Neural cell (in vitro differentiated cells): ENCODE results near the gene ARHGAP24. TPM values are rescaled to one million over a fixed set of nuclear protein-coding genes. Genes with fewer than 3 reads are reported as not detected.

Experiments used
- H2AFZ ChIP-seq: fragments of 200-600, 300-800 bp; sonication (generic), shearing (Covaris generic); 2 replicates; pipeline ENCODE4 v1.6.0; 2014; ENCODE audit warnings: low read depth, mild to moderate bottlenecking, antibody characterized with exemption, low read length, moderate library complexity
- H3F3A ChIP-seq: fragments of 200-600 bp; shearing (Covaris generic); 2 replicates; pipeline ENCODE4 v1.6.1; 2016; ENCODE audit warnings: mild to moderate bottlenecking, moderate library complexity, mixed read lengths, antibody characterized with exemption, low read length; ENCODE audit not compliant: insufficient read depth, poor library complexity, severe bottlenecking
- H3K27ac ChIP-seq: fragments of 200-600, 300-800 bp; sonication (generic), shearing (Covaris generic); 2 replicates; pipeline ENCODE4 v1.5.1; 2014; ENCODE audit warnings: mild to moderate bottlenecking, low read length, moderate library complexity
- H3K27me3 ChIP-seq: fragments of 300-800, 200-600 bp; sonication (generic), shearing (Covaris generic); 2 replicates; pipeline ENCODE4 v1.6.0; 2014; ENCODE audit warnings: mild to moderate bottlenecking, low read depth, low read length, moderate library complexity; ENCODE audit not compliant: insufficient read depth
- H3K36me3 ChIP-seq: fragments of 300-800, 200-600 bp; sonication (generic), shearing (Covaris generic); 2 replicates; pipeline ENCODE4 v1.5.1; 2014; ENCODE audit warnings: mild to moderate bottlenecking, antibody characterized with exemption, low read length, moderate library complexity; ENCODE audit not compliant: insufficient read depth
- H3K4me2 ChIP-seq: fragments of 300-800, 200-600 bp; sonication (generic), shearing (Covaris generic); 2 replicates; pipeline ENCODE4 v1.6.0; 2014; ENCODE audit warnings: mild to moderate bottlenecking, low read length
- H3K4me3 ChIP-seq: fragments of 300-800, 200-600 bp; sonication (generic), shearing (Covaris generic); 2 replicates; pipeline ENCODE4 v1.5.1; 2014; ENCODE audit warnings: mild to moderate bottlenecking, low read length, moderate library complexity
- H3K79me2 ChIP-seq: fragments of 200-600 bp; shearing (Covaris generic); replicated peaks from 2 replicates; pipeline ENCODE4 v1.6.0; 2014; ENCODE audit warnings: mild to moderate bottlenecking, low read length, moderate library complexity; ENCODE audit not compliant: insufficient read depth
- H3K9ac ChIP-seq: fragments of 300-800, 200-600 bp; sonication (generic), shearing (Covaris generic); 2 replicates; pipeline ENCODE4 v1.6.1; 2016; ENCODE audit warnings: mild to moderate bottlenecking, low read length, mixed read lengths
- H3K9me2 ChIP-seq: fragments of 200-600 bp; shearing (Covaris generic); 2 replicates; pipeline ENCODE4 v1.6.1; 2016; ENCODE audit warnings: mild to moderate bottlenecking, low read length, mixed read lengths; ENCODE audit not compliant: insufficient read depth
- H3K9me3 ChIP-seq: fragments of 200-600, 300-800 bp; sonication (generic), shearing (Covaris generic); 2 replicates; pipeline ENCODE4 v1.6.1; 2016; ENCODE audit warnings: mild to moderate bottlenecking, mixed run types, low read length, moderate library complexity, mixed read lengths
- H4K20me1 ChIP-seq: fragments of 200-600 bp; shearing (Covaris generic); 2 replicates; pipeline ENCODE4 v1.6.1; 2016; ENCODE audit warnings: mild to moderate bottlenecking, mixed run types; ENCODE audit not compliant: insufficient read depth
- EP300 ChIP-seq: fragments of 450-650 bp; conservative IDR thresholded peaks from 2 replicates; pipeline ENCODE4 v1.6.1; 2014; ENCODE audit warnings: antibody characterized with exemption, mild to moderate bottlenecking, moderate library complexity; ENCODE audit not compliant: poor library complexity, severe bottlenecking
- EZH2 ChIP-seq: fragments of 200-600, 300-800 bp; shearing (Covaris generic), sonication (generic); IDR thresholded peaks from 2 replicates; pipeline ENCODE4 v1.6.1; 2014; ENCODE audit warnings: antibody characterized with exemption, low read length, borderline replicate concordance, mild to moderate bottlenecking; ENCODE audit not compliant: insufficient read depth, poor library complexity, severe bottlenecking
- MXI1 ChIP-seq: fragments of 450-650 bp; conservative IDR thresholded peaks from 2 replicates; pipeline ENCODE4 v1.6.1; 2014; ENCODE audit warnings: antibody characterized with exemption, mild to moderate bottlenecking; ENCODE audit not compliant: poor library complexity, severe bottlenecking
- POLR2AphosphoS5 ChIP-seq: IDR thresholded peaks from 2 replicates; pipeline ENCODE4 v1.6.1; 2012
- RAD21 ChIP-seq: fragments of 450-650 bp; conservative IDR thresholded peaks from 2 replicates; pipeline ENCODE4 v1.6.1; 2014; ENCODE audit warnings: antibody characterized with exemption, mild to moderate bottlenecking, moderate library complexity
- SMC3 ChIP-seq: fragments of 450-650 bp; conservative IDR thresholded peaks from 2 replicates; pipeline ENCODE4 v1.6.1; 2014; ENCODE audit warnings: antibody characterized with exemption, mild to moderate bottlenecking, moderate library complexity; ENCODE audit not compliant: poor library complexity
- TAF1 ChIP-seq: IDR thresholded peaks from 2 replicates; pipeline ENCODE4 v1.6.1; 2012; ENCODE audit warnings: low read depth
- polyA plus RNA-seq: library from polyadenylated mRNA; depleted of rRNA; stranded (reverse); fragments of >200 nt; gene quantifications from 2 replicates; pipeline ENCODE4 v1.2.3, GENCODE V29; 2014
- TF ChIP-seq, protein P1 (sequence below): IDR thresholded peaks from 2 replicates; pipeline ENCODE4 v1.6.1; 2012; ENCODE audit warnings: borderline replicate concordance
- TF ChIP-seq, protein P2 (sequence below): fragments of 450-650 bp; IDR thresholded peaks from 2 replicates; pipeline ENCODE4 v1.5.1; 2014; ENCODE audit warnings: antibody characterized with exemption, mild to moderate bottlenecking, moderate library complexity; ENCODE audit not compliant: poor library complexity, severe bottlenecking

Gene ARHGAP24
- polyA plus RNA-seq, 1 donor from 2014 or later, result 2.9 TPM

DNA sequence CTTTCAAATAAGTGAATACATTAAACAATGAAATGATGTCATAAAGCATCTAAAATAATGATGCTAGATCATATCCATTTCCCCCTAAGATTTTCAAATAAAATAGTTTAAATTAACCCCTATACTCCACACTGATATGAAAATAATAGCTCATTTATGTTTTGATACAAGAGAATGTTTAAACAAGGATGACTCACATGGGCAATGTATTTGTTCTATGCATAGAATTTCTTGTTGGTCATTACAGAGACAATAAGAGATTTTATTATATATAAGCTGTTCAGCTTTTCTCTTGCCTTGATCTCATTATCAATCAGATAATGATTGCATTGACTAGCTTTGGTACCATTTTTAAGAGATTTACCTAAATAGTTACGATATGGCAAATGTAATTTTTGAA is 411.7 kb downstream of the ARHGAP24 start:
- Histone ChIP-seq H3K36me3 (no peaks in the 10 kb centered on the region), H3K9ac (no peak overlapping the region), H3K4me2 (no peak overlapping the region), H4K20me1 (no peaks in the 10 kb centered on the region), H3K4me3 (no peak overlapping the region), H3K27ac (no peak overlapping the region), H3K79me2 (no peaks in the 10 kb centered on the region), H3F3A (no peaks in the 10 kb centered on the region), H3K9me3 (no peaks in the 10 kb centered on the region), H2AFZ (no peak overlapping the region), H3K27me3 (no peaks in the 10 kb centered on the region), H3K9me2 (no peaks in the 10 kb centered on the region)
- TF ChIP-seq RAD21 (no peak), SMC3 (no peak), POLR2AphosphoS5 (no peak), TAF1 (no peak), EP300 (no peak), EZH2 (no peak), MXI1 (no peak)
- TF ChIP-seq, protein P1, sequence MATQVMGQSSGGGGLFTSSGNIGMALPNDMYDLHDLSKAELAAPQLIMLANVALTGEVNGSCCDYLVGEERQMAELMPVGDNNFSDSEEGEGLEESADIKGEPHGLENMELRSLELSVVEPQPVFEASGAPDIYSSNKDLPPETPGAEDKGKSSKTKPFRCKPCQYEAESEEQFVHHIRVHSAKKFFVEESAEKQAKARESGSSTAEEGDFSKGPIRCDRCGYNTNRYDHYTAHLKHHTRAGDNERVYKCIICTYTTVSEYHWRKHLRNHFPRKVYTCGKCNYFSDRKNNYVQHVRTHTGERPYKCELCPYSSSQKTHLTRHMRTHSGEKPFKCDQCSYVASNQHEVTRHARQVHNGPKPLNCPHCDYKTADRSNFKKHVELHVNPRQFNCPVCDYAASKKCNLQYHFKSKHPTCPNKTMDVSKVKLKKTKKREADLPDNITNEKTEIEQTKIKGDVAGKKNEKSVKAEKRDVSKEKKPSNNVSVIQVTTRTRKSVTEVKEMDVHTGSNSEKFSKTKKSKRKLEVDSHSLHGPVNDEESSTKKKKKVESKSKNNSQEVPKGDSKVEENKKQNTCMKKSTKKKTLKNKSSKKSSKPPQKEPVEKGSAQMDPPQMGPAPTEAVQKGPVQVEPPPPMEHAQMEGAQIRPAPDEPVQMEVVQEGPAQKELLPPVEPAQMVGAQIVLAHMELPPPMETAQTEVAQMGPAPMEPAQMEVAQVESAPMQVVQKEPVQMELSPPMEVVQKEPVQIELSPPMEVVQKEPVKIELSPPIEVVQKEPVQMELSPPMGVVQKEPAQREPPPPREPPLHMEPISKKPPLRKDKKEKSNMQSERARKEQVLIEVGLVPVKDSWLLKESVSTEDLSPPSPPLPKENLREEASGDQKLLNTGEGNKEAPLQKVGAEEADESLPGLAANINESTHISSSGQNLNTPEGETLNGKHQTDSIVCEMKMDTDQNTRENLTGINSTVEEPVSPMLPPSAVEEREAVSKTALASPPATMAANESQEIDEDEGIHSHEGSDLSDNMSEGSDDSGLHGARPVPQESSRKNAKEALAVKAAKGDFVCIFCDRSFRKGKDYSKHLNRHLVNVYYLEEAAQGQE, result no peak
- TF ChIP-seq, protein P2, sequence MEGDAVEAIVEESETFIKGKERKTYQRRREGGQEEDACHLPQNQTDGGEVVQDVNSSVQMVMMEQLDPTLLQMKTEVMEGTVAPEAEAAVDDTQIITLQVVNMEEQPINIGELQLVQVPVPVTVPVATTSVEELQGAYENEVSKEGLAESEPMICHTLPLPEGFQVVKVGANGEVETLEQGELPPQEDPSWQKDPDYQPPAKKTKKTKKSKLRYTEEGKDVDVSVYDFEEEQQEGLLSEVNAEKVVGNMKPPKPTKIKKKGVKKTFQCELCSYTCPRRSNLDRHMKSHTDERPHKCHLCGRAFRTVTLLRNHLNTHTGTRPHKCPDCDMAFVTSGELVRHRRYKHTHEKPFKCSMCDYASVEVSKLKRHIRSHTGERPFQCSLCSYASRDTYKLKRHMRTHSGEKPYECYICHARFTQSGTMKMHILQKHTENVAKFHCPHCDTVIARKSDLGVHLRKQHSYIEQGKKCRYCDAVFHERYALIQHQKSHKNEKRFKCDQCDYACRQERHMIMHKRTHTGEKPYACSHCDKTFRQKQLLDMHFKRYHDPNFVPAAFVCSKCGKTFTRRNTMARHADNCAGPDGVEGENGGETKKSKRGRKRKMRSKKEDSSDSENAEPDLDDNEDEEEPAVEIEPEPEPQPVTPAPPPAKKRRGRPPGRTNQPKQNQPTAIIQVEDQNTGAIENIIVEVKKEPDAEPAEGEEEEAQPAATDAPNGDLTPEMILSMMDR, result no peak

DNA sequence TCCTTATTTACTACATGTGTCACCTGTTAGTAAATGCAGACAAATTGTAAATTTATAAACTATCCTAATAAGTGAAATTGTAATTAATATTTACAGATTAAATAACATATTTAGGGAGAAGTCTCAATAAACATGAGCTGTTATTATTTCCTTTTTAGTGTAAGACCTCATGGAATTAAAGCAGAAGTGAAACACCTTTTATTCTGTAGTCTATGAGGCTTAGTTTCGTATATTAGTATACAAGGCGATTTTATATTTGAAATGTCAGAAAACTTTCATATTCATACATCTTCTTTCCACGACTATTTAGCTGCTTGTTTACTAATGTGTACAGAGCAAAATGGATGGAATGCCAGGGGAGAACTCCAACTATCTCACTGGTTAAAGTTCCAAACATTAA is 414.4 kb downstream of the ARHGAP24 start:
- Histone ChIP-seq H3K4me3 (no peak overlapping the region), H3K9me2 (no peaks in the 10 kb centered on the region), H3K27me3 (no peaks in the 10 kb centered on the region), H4K20me1 (no peaks in the 10 kb centered on the region), H3K79me2 (no peaks in the 10 kb centered on the region), H3K9ac (no peak overlapping the region), H2AFZ (no peak overlapping the region), H3K4me2 (no peak overlapping the region), H3K9me3 (no peaks in the 10 kb centered on the region), H3K36me3 (no peaks in the 10 kb centered on the region), H3K27ac (no peak overlapping the region), H3F3A (no peaks in the 10 kb centered on the region)
- no peak for TF ChIP-seq TAF1
- TF ChIP-seq POLR2AphosphoS5, result no peak
- no peak for TF ChIP-seq EP300
- no peak for TF ChIP-seq RAD21
- TF ChIP-seq EZH2, result no peak
- TF ChIP-seq, protein P2, result no peak
- TF ChIP-seq, protein P1, result no peak
- no peak for TF ChIP-seq MXI1
- no peak for TF ChIP-seq SMC3
